Chondrocyte (in vitro differentiated cells): ENCODE results near the gene BAG2. TPM values are rescaled to one million over a fixed set of nuclear protein-coding genes. Genes with fewer than 3 reads are reported as not detected.

Experiments used
- DNase-seq: peaks from one replicate; pipeline ENCODE4 v3.0.0; 2021; ENCODE audit warnings: mixed read lengths, low spot score
- H3K27ac Mint-ChIP-seq: one replicate; pipeline ENCODE4 v1.8.0; 2021; ENCODE audit warnings: mild to moderate bottlenecking, moderate library complexity, mixed read lengths; ENCODE audit not compliant: unreplicated experiment
- H3K27me3 Mint-ChIP-seq: 2 replicates; pipeline ENCODE4 v1.8.0; 2021; ENCODE audit warnings: low read depth, mixed read lengths
- H3K36me3 Mint-ChIP-seq: 2 replicates; pipeline ENCODE4 v1.8.0; 2021; ENCODE audit warnings: low read depth, mixed read lengths
- H3K4me1 Mint-ChIP-seq: 2 replicates; pipeline ENCODE4 v1.8.0; 2021; ENCODE audit warnings: low read depth, mild to moderate bottlenecking, mixed read lengths
- H3K4me3 Mint-ChIP-seq: one replicate; pipeline ENCODE4 v1.8.0; 2021; ENCODE audit warnings: mild to moderate bottlenecking, moderate library complexity, mixed read lengths; ENCODE audit not compliant: unreplicated experiment
- H3K9me3 Mint-ChIP-seq: 2 replicates; pipeline ENCODE4 v1.8.0; 2021; ENCODE audit warnings: low read depth, mixed read lengths
- total RNA-seq: library from RNA; stranded (reverse); gene quantifications from 3 replicates; pipeline ENCODE4 v1.2.1, GENCODE V29; 2021
- TF ChIP-seq, protein P1 (sequence below): fragments of 200-600 bp; sonication (generic); IDR thresholded peaks from 2 replicates; pipeline ENCODE4 v1.5.0; 2021; ENCODE audit warnings: antibody characterized with exemption, mild to moderate bottlenecking, moderate library complexity

Gene BAG2
- total RNA-seq, 1 donor from 2014 or later: 12.1 TPM

DNA sequence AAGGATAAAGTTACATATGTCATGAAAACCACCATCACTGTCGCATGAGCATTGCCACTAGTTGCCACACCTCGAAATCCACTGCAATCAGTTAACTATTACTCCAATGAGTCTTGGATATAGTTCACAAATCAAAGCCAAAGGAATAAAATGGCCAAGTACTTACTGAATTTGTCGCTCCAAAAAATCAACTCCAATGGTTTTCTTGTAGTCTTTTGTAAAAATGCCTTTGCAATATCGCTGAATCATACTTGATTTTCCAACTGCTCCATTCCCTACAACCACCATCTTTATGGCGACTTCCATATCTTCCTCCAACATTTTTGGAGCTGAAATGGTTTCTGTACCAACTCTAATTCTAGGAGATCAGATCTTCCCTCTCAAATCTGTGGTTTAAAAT lies 37.9 kb downstream of the BAG2 start:
- Mint-ChIP-seq H3K4me3 (no peak overlapping the region), H3K9me3 (peaks cover 5% of the 10 kb centered on the region), H3K36me3 (peaks cover 16% of the 10 kb centered on the region), H3K27ac (no peak overlapping the region), H3K27me3 (no peaks in the 10 kb centered on the region), H3K4me1 (peaks cover 81% of the 10 kb centered on the region)
- DNase-seq: no peak
- TF ChIP-seq, protein P1, sequence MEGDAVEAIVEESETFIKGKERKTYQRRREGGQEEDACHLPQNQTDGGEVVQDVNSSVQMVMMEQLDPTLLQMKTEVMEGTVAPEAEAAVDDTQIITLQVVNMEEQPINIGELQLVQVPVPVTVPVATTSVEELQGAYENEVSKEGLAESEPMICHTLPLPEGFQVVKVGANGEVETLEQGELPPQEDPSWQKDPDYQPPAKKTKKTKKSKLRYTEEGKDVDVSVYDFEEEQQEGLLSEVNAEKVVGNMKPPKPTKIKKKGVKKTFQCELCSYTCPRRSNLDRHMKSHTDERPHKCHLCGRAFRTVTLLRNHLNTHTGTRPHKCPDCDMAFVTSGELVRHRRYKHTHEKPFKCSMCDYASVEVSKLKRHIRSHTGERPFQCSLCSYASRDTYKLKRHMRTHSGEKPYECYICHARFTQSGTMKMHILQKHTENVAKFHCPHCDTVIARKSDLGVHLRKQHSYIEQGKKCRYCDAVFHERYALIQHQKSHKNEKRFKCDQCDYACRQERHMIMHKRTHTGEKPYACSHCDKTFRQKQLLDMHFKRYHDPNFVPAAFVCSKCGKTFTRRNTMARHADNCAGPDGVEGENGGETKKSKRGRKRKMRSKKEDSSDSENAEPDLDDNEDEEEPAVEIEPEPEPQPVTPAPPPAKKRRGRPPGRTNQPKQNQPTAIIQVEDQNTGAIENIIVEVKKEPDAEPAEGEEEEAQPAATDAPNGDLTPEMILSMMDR: no peak

DNA sequence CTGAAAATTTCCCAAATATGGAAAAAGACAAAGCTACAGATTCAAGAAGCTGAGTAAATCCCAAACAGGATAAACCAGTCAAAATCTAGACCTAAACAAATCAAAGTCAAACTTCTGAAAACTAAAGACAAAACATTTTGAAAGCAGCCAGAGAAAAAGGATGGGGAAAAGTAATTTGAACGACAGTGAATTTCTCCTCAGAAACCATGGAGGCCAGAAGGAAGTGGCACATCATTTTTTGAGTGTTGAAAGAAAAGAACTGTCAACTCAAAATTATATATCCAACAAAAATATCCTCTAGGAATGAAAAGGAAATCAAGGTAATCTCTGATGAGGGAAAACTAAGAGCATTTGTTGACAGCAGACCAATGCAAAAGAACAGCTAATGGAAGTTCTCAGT lies 43.1 kb downstream of the BAG2 start:
- Mint-ChIP-seq H3K9me3 (peaks cover 22% of the 10 kb centered on the region), H3K4me3 (no peak overlapping the region), H3K27ac (peak overlapping the region; percentile 38), H3K27me3 (no peaks in the 10 kb centered on the region), H3K36me3 (peaks cover 15% of the 10 kb centered on the region), H3K4me1 (peaks cover 92% of the 10 kb centered on the region)
- no peak for DNase-seq
- TF ChIP-seq, protein P1: no peak

DNA sequence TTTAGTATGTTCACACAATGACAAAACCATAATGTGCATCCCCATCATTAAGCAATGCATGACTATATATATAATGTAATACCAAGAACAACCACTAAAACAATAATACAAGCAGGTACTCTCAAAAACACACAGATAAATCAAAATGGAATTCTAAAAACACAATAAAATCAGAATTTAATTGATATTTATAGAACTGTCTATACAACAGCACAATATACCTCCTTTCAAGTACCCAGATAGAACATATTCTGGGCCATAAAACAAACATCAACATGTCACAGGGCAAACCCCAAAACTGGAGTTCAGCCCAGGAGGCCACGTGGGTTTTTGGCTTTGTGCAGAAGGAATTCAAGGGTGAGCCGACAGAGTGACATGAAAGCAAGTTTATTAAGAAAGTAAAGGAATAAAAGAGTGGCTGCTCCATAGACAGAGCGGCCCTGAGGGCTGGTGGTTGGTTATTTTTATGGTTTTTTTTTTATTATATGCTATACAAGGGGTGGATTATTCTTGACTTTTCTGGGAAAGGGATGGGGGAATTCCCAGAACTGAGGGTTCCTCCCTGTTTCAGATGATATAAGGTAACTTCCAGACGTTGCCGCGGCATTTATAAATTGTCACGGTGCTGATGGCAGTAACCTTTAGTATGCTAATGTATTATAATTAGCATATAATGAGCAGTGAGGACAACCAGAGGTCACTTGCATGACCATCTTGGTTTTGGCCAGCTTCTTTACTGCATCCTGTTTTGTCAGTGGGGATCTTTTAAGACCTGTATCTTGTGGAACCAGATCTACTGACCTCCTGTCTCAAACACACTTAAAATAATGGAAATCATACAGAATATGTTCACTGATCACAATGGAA lies 44.3 kb downstream of the BAG2 start:
- H3K4me1 Mint-ChIP-seq: peaks cover 86% of the 10 kb centered on the region
- H3K36me3 Mint-ChIP-seq: peaks cover 17% of the 10 kb centered on the region
- no peak for DNase-seq
- TF ChIP-seq, protein P1: peak; percentile 67
- peaks cover 25% of the 10 kb centered on the region for H3K9me3 Mint-ChIP-seq
- peak overlapping the region; percentile 78 for H3K27ac Mint-ChIP-seq
- peak overlapping the region; percentile 32 for H3K4me3 Mint-ChIP-seq
- H3K27me3 Mint-ChIP-seq: no peaks in the 10 kb centered on the region

DNA sequence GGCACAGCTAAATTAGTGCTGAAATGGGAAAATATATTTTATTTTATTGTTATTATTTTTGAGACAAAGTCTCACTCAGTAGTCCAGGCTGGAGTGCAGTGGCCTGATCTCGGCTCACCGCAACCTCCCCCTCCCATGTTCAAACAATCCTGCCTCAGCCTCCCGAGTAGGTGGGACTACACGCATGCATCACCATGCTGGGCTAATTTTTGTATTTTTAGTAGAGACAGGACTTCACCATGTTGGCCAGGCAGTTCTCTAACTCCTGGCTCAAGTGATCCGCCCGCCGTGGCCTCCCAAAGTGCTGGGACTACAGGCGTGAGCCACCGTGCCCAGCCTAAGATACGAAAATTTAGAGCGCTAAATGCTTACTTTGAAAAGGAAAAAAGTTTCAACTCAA lies 45.1 kb downstream of the BAG2 start:
- Mint-ChIP-seq H3K4me1 (peaks cover 78% of the 10 kb centered on the region), H3K27me3 (no peaks in the 10 kb centered on the region), H3K27ac (peak overlapping the region; percentile 38), H3K4me3 (peak overlapping the region; percentile 67), H3K9me3 (peaks cover 25% of the 10 kb centered on the region), H3K36me3 (peaks cover 18% of the 10 kb centered on the region)
- TF ChIP-seq, protein P1: no peak
- no peak for DNase-seq

DNA sequence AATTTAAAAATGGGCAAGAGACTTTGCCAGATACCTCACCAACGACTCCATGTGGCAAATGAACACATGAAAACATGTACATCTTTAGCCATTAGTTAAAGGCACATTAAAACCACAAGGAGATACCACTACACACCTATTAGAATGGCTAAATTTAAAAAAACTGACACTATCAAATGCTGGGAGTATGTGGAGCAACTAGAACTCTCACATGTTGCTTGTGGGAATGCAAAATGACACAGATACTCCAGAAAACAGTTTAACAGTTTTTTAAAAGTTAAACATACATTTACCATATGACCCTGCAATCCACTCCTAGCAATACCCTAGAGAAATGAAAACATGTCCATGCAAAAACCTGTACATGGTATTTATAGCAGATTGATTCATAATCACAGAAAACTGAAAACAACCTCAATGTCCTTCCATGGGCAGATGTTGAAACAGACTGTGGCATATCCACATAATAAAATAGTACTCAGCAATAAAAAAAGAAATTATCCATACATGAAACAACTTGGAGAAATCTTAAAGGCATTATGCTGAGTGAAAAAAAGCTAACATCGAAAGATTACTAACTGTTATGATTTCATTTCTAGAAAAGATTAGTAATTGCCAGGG lies 48.1 kb downstream of the BAG2 start:
- TF ChIP-seq, protein P1: no peak
- DNase-seq: no peak
- Mint-ChIP-seq H3K9me3 (peaks cover 18% of the 10 kb centered on the region), H3K4me3 (peak overlapping the region; percentile 67), H3K27me3 (no peaks in the 10 kb centered on the region), H3K36me3 (peaks cover 15% of the 10 kb centered on the region), H3K4me1 (peaks cover 71% of the 10 kb centered on the region), H3K27ac (peak overlapping the region; percentile 70)
